Embryonic facial prominence (tissue), 1 donor: ENCODE measurements around the gene NAXE.
A peak's percentile ranks its signal among the peaks of the same experiment; 100 is the strongest.
"Not testable (repeated sequence)": the region's sequence is repeated elsewhere in the genome, so short reads cannot be mapped to it uniquely, and the experiment has no call there.

Source experiments
- DNase-seq: peaks from one replicate; pipeline ENCODE4 v3.0.0-alpha.2; 2016; ENCODE audit errors: extremely low spot score

Gene NAXE

GRCh38 chr1:156571261-156571852 lies 20.2 kb upstream of the NAXE start:
- peak; percentile 43 for DNase-seq

GRCh38 chr1:156571919-156572662 lies 19.5 kb upstream of the NAXE start, which contains the start of gene IQGAP3:
TSS of gene IQGAP3 (minus strand) at chr1:156572565. CDS start at chr1:156572529, 36 bp downstream.
- DNase-seq: peak; percentile 78

- no peak for DNase-seq
Measured at GRCh38 chr1:156572663-156573018, 18.9 kb upstream of the NAXE start.

GRCh38 chr1:156574039-156574633 lies 17.4 kb upstream of the NAXE start:
- no peak for DNase-seq

- DNase-seq: no peak
Measured at GRCh38 chr1:156577550-156577949, 14.0 kb upstream of the NAXE start.

GRCh38 chr1:156578055-156578454 lies 13.5 kb upstream of the NAXE start:
- no peak for DNase-seq

- DNase-seq: no peak
Measured at GRCh38 chr1:156579472-156579871, 12.1 kb upstream of the NAXE start, which contains the start of gene TTC24. TSS of gene TTC24 (plus strand) at chr1:156579723. CDS start at chr1:156581365, 1,642 bp downstream.

GRCh38 chr1:156581661-156582387 lies 9.8 kb upstream of the NAXE start:
- DNase-seq: no peak

GRCh38 chr1:156582388-156583017 lies 9.1 kb upstream of the NAXE start:
- no peak for DNase-seq

GRCh38 chr1:156583821-156584622 lies 7.6 kb upstream of the NAXE start:
- no peak for DNase-seq

GRCh38 chr1:156584813-156585212 lies 6.8 kb upstream of the NAXE start:
- DNase-seq: no peak

- DNase-seq: no peak
Measured at GRCh38 chr1:156586323-156586722, 5.3 kb upstream of the NAXE start.

- no peak for DNase-seq
Measured at GRCh38 chr1:156586892-156587477, 4.6 kb upstream of the NAXE start.

- not testable (repeated sequence) for DNase-seq
Measured at GRCh38 chr1:156587927-156588326, 3.6 kb upstream of the NAXE start.

GRCh38 chr1:156589546-156589945 lies 2.0 kb upstream of the NAXE start:
- DNase-seq: no peak

GRCh38 chr1:156590326-156591180 lies 1.0 kb upstream of the NAXE start:
- no peak for DNase-seq

GRCh38 chr1:156591181-156591431 lies 470 bp upstream of the NAXE start:
- no peak for DNase-seq

GRCh38 chr1:156592158-156592909 lies 758 bp downstream of the NAXE start:
- no peak for DNase-seq
